Measurements from ENCODE around the gene CROCC2.
A peak's percentile ranks its signal among the peaks of the same experiment; 100 is the strongest.

CROCC2 gene

DNA sequence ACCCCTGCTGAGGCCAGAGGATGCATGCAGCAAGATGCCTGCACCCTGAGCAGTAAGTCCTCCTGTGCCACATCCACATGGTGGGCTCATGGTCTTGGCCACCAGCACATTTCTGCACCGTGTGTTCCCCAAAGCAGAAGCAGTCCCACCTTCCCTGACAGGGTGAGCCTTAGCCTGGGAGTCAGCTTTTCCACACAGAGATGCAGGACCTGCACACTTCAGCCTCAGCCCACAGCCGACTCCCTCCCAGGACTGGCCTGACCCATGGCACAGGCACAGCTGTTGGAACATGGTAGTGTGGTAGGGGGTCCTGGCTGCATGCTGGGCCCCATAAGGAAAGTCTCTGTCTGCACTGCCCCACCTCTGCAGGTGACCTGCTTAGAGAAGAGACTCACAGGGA lies 97.2 kb downstream of the CROCC2 start:
- TF ChIP-seq, protein P1, sequence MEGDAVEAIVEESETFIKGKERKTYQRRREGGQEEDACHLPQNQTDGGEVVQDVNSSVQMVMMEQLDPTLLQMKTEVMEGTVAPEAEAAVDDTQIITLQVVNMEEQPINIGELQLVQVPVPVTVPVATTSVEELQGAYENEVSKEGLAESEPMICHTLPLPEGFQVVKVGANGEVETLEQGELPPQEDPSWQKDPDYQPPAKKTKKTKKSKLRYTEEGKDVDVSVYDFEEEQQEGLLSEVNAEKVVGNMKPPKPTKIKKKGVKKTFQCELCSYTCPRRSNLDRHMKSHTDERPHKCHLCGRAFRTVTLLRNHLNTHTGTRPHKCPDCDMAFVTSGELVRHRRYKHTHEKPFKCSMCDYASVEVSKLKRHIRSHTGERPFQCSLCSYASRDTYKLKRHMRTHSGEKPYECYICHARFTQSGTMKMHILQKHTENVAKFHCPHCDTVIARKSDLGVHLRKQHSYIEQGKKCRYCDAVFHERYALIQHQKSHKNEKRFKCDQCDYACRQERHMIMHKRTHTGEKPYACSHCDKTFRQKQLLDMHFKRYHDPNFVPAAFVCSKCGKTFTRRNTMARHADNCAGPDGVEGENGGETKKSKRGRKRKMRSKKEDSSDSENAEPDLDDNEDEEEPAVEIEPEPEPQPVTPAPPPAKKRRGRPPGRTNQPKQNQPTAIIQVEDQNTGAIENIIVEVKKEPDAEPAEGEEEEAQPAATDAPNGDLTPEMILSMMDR (conservative IDR thresholded peaks at IDR 0.05): no peak
- TF ChIP-seq ZFX (IDR thresholded peaks at IDR 0.05): no peak
- no peak overlapping the region for H3K27ac ChIP-seq

DNA sequence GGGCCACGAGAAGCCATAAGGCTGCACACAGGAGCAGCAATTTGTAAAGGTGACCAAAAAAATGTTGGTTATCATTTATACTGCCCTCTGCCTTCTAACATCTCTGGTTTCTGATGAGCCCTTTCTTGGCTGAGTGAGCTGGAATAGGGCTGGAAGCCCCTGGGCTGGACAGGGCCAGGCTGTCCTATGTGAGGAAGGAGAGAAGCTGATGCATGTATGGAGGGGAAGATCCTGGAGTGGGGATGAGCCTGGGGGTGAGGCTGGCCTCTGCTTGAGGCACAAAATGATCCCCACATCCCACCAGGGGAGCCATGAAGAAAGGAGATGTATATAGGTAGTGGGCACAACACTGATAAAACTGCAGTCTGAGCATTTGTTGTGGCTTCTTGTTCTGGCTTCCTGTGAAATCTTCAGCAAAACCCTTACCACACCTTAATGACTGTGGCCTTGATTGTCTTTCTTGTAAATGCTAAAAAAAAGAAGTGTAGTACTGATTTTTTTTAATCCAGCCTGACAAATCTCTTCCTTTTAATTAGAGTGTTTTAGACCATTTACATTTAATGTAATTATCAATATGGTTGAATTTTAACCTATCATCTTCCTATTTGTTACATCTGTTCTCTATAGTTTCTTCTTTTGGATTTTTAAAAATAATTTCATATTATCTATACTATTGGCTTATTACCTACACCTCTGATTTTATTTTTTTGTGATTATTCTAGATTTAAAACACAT lies 97.9 kb downstream of the CROCC2 start:
- no peak for TF ChIP-seq ZFX (IDR thresholded peaks at IDR 0.05)
- TF ChIP-seq, protein P1 (conservative IDR thresholded peaks at IDR 0.05): no peak
- no peak overlapping the region for H3K27ac ChIP-seq

DNA sequence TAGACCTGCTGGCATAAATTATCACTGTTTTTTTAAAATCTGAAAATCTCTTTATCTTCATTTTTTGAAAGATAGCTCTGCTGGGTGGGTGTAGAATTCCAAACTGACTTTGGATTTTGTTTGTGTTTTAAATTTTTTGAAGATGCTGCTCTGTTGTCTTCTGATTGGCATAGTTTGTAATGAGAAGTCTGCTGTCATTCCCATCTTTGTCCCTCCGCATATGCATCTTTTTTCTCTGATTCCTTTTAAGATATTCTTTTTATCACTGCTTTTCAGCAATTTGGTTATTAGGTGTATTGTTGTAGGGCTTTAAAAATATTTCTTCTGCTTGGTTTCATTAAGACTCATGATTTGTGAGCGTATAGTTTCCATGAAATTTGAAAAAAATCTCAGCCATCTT lies 99.4 kb downstream of the CROCC2 start:
- no peak for TF ChIP-seq ZFX (IDR thresholded peaks at IDR 0.05)
- TF ChIP-seq, protein P1 (conservative IDR thresholded peaks at IDR 0.05): no peak
- H3K27ac ChIP-seq: no peak overlapping the region

DNA sequence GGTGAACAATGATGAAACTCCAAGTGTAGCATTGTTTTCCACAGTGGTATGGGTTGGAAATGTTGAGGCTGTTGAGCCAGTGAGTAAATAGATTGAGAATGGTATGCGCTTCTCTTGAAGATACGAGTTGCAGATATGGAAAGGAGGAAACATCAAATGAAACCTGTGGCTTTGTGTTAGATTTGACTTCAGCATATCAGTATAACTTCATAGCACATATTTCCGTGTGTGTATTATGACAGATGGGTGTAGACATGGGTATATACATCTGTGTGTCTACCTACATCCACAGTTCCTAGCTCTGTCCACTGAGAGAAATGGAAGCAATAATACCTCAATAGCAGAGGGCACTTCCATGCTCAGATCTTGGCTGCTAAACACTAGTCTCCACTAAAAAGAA lies 100.3 kb downstream of the CROCC2 start:
- TF ChIP-seq, protein P1 (conservative IDR thresholded peaks at IDR 0.05): no peak
- TF ChIP-seq ZFX (IDR thresholded peaks at IDR 0.05): no peak
- no peak overlapping the region; the same call in 1 of the 2 replicates for H3K27ac ChIP-seq

DNA sequence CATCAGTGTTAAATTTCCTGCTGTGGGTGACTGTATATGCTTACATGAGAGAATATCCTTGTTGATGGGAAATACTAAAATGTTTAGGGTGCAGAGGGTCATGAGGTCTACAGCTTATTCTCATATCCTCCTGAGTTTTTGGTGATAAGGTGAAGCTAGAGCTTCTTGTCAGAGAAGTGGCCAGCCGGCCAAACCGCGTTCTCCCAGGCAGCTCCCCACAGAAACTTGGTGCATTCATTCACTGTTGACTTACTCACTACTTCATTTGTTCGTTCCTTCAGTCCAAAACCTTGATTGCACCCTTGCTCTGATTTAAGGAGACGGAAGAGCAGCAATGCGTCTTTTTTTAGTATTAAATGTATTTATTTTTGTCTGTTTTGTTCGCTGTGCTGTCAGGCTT lies 101.0 kb downstream of the CROCC2 start:
- no peak for TF ChIP-seq ZFX (IDR thresholded peaks at IDR 0.05)
- TF ChIP-seq, protein P1 (conservative IDR thresholded peaks at IDR 0.05): no peak
- H3K27ac ChIP-seq: no peak overlapping the region

DNA sequence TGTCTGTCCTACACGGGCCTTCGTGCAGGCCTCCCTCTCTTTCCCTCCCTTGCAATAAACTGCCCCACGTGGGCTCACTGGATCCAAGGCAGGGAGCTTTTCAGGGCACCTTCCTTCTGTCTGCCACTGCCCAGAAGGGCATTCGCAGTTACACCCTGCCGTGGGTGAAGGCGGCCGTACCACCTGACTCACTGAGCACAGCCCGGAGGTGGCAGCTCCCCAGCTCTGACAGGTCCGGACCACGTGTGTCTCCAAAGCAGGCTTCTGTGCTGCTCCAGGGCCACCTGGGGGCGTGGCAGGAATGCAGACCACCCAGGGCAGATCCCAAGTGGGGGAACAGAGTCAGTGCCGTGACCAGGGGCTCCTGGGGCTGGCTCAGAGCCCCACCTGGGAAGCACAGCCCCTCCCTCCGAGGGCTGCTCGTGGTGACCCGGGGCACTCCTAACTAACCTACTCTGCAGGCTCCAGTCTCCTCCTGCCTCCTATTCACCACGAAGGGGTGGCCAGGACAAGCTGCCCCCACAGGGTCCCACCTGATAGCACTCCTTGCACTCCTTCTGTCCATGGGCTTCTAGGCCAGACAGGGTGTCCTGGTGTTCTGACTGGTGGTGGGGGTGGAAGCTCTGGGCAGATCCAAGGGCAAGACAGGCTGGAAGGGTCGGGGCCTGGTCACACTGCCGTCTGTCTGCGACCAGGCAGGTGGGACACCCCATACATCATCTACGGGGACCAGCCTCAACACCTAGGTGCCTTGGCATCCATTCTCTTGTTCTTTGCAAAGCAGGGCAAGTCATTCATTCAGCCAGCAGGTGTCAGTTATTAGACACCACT lies 102.0 kb downstream of the CROCC2 start:
- TF ChIP-seq ZFX (IDR thresholded peaks at IDR 0.05): no peak
- TF ChIP-seq, protein P1 (conservative IDR thresholded peaks at IDR 0.05): no peak
- H3K27ac ChIP-seq: peak overlapping the region; percentile 89

DNA sequence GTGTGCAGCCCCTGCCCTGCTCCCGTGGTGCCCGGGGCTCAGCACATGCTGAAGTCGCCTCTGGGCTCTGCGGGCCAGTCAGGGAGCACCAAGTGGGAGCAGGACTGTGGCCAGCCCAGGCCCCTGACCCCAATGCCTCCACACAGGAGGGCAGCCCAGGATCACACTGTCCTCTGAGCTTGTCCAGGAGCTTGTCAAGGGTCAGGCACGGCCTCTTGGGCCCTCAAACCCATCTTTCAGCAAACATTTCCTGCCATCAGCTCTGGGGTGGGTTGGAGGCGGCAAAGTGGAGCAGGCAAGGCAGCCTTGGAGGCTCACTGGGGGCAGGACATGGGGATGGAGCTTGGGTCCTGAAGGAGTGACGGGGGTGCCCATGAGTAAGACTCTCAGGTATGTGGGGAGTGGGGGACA lies 102.6 kb downstream of the CROCC2 start:
- TF ChIP-seq, protein P1 (conservative IDR thresholded peaks at IDR 0.05): no peak
- TF ChIP-seq ZFX (IDR thresholded peaks at IDR 0.05): no peak
- peak overlapping the region; percentile 89 for H3K27ac ChIP-seq
